ENCODE data around the gene ARF6.

The ARF6 gene

GRCh38 chr14:49942090-49942489, 49.2 kb downstream of the ARF6 start:
- DNase-seq (ENCODE audit: low spot score), result no peak

- DNase-seq (ENCODE audit: low spot score), result no peak
These were observed 51.6 kb downstream of the ARF6 start for GRCh38 chr14:49944501-49944900.

- DNase-seq (ENCODE audit: low spot score), result no peak
These were observed 52.8 kb downstream of the ARF6 start for GRCh38 chr14:49945448-49946319.

All from COLO829 (cell line).